H9 (cell line): ENCODE measurements around the gene UBALD2. TPM values are rescaled to one million over a fixed set of nuclear protein-coding genes. Genes with fewer than 3 reads are reported as not detected.

Experiments used
- DNase-seq: peaks from one replicate; pipeline ENCODE4 v3.0.0-alpha.2; 2017
- H2AFZ ChIP-seq: one replicate; pipeline ENCODE4 v1.6.1; 2013; ENCODE audit warnings: mild to moderate bottlenecking, low read length, control low read depth, moderate library complexity
- H2AK5ac ChIP-seq: 2 replicates; pipeline ENCODE4 v1.6.1; 2013; ENCODE audit warnings: low read length, control low read depth, mixed read lengths; ENCODE audit not compliant: insufficient read length
- H2BK120ac ChIP-seq: one replicate; pipeline ENCODE4 v1.6.1; 2013; ENCODE audit warnings: low read depth, mild to moderate bottlenecking, low read length, control low read depth, inconsistent platforms; ENCODE audit not compliant: poor library complexity, severe bottlenecking
- H2BK12ac ChIP-seq: 2 replicates; pipeline ENCODE4 v1.6.1; 2013; ENCODE audit warnings: low read length, control low read depth, mixed read lengths, low read depth; ENCODE audit not compliant: insufficient read length
- H2BK15ac ChIP-seq: 2 replicates; pipeline ENCODE4 v1.6.1; 2013; ENCODE audit warnings: low read depth, low read length, control low read depth
- H2BK20ac ChIP-seq: one replicate; pipeline ENCODE4 v1.6.1; 2013; ENCODE audit warnings: low read depth, mild to moderate bottlenecking, low read length, control low read depth, inconsistent platforms; ENCODE audit not compliant: poor library complexity, severe bottlenecking
- H2BK5ac ChIP-seq: 2 replicates; pipeline ENCODE4 v1.6.1; 2013; ENCODE audit warnings: low read length, control low read depth, mixed read lengths; ENCODE audit not compliant: insufficient read length
- H3K14ac ChIP-seq: 2 replicates; pipeline ENCODE4 v1.6.1; 2013; ENCODE audit warnings: low read length, control low read depth; ENCODE audit not compliant: insufficient read depth
- H3K18ac ChIP-seq: 2 replicates; pipeline ENCODE4 v1.6.1; 2013; ENCODE audit warnings: low read depth, mild to moderate bottlenecking, mixed read lengths, low read length, control low read depth; ENCODE audit not compliant: insufficient read length
- H3K23ac ChIP-seq: 2 replicates; pipeline ENCODE4 v1.6.1; 2013; ENCODE audit warnings: low read length, control low read depth, mixed read lengths, low read depth; ENCODE audit not compliant: insufficient read length
- H3K23me2 ChIP-seq: 2 replicates; pipeline ENCODE4 v1.6.1; 2013; ENCODE audit warnings: low read depth, mild to moderate bottlenecking, mixed read lengths, low read length, control low read depth; ENCODE audit not compliant: insufficient read length, poor library complexity, severe bottlenecking
- H3K27ac ChIP-seq: 2 replicates; pipeline ENCODE4 v1.5.1; 2013; ENCODE audit warnings: low read length, control low read depth, mixed read lengths, low read depth; ENCODE audit not compliant: insufficient read length
- H3K27me3 ChIP-seq: 2 replicates; pipeline ENCODE4 v1.6.1; 2013; ENCODE audit warnings: low read length, control low read depth, inconsistent platforms; ENCODE audit not compliant: insufficient read depth
- H3K4ac ChIP-seq: 2 replicates; pipeline ENCODE4 v1.6.1; 2013; ENCODE audit warnings: low read depth, mild to moderate bottlenecking, control low read depth, inconsistent platforms, low read length, moderate library complexity
- H3K4me1 ChIP-seq: 2 replicates; pipeline ENCODE4 v1.6.1; 2013; ENCODE audit warnings: low read length, control low read depth, inconsistent platforms; ENCODE audit not compliant: insufficient read depth
- H3K4me2 ChIP-seq: 2 replicates; pipeline ENCODE4 v1.6.1; 2013; ENCODE audit warnings: low read length, control low read depth, mixed read lengths; ENCODE audit not compliant: insufficient read length, insufficient read depth
- H3K56ac ChIP-seq: 2 replicates; pipeline ENCODE4 v1.6.1; 2013; ENCODE audit warnings: low read depth, mild to moderate bottlenecking, mixed read lengths, low read length, control low read depth; ENCODE audit not compliant: insufficient read length
- H3K79me1 ChIP-seq: 2 replicates; pipeline ENCODE4 v1.6.1; 2013; ENCODE audit warnings: low read depth, mild to moderate bottlenecking, moderate library complexity, low read length, control low read depth, inconsistent platforms; ENCODE audit not compliant: insufficient read depth, poor library complexity, severe bottlenecking
- H3K79me2 ChIP-seq: 2 replicates; pipeline ENCODE4 v1.6.1; 2013; ENCODE audit warnings: low read length, control low read depth, inconsistent platforms; ENCODE audit not compliant: insufficient read depth
- H3K9ac ChIP-seq: 2 replicates; pipeline ENCODE4 v1.6.1; 2013; ENCODE audit warnings: low read length, control low read depth, mixed read lengths; ENCODE audit not compliant: insufficient read length; ENCODE audit errors: extremely low read depth
- H3K9me3 ChIP-seq: one replicate; pipeline ENCODE4 v1.6.1; 2013; ENCODE audit warnings: low read depth, low read length, inconsistent platforms; ENCODE audit not compliant: control insufficient read depth
- H3T11ph ChIP-seq: one replicate; pipeline ENCODE4 v1.6.1; 2013; ENCODE audit warnings: mild to moderate bottlenecking, low read length, control low read depth, inconsistent platforms
- H4K20me1 ChIP-seq: one replicate; pipeline ENCODE4 v1.6.1; 2013; ENCODE audit not compliant: control insufficient read depth, insufficient read length, insufficient read depth
- H4K5ac ChIP-seq: 2 replicates; pipeline ENCODE4 v1.6.1; 2013; ENCODE audit warnings: low read depth, mild to moderate bottlenecking, mixed read lengths, low read length, control low read depth; ENCODE audit not compliant: insufficient read length
- H4K8ac ChIP-seq: replicated peaks from 2 replicates; pipeline ENCODE4 v1.6.1; 2013; ENCODE audit warnings: low read length, control low read depth, mixed read lengths, low read depth; ENCODE audit not compliant: insufficient read length
- H4K91ac ChIP-seq: 2 replicates; pipeline ENCODE4 v1.6.1; 2013; ENCODE audit warnings: low read depth, mild to moderate bottlenecking, moderate library complexity, mixed read lengths, low read length, control low read depth; ENCODE audit not compliant: insufficient read length
- H3K27ac Mint-ChIP-seq, 3 experiments: 2 replicates in 2 of 3; 3 replicates in 1 of 3; pipeline ENCODE4 v1.8.0; 2020 to 2021; ENCODE audit warnings: mixed read lengths in 3 of 3, mild to moderate bottlenecking in 1 of 3, moderate library complexity in 1 of 3
- H3K27me3 Mint-ChIP-seq: 2 replicates; pipeline ENCODE4 v1.8.0; 2021; ENCODE audit warnings: low read depth, mild to moderate bottlenecking, moderate library complexity, mixed read lengths
- H3K36me3 Mint-ChIP-seq, 3 experiments: 2 replicates in 2 of 3; 3 replicates in 1 of 3; pipeline ENCODE4 v1.8.0; 2020 to 2021; ENCODE audit warnings: low read depth in 3 of 3, mixed read lengths in 3 of 3; ENCODE audit not compliant: insufficient read depth in 1 of 3
- H3K4me1 Mint-ChIP-seq, 2 experiments: 2 replicates each; pipeline ENCODE4 v1.8.0; 2020; ENCODE audit warnings: mixed read lengths in 2 of 2
- H3K4me3 Mint-ChIP-seq, 2 experiments: 2 replicates in 1 of 2; 3 replicates in 1 of 2; pipeline ENCODE4 v1.8.0; 2020 to 2021; ENCODE audit warnings: mild to moderate bottlenecking in 2 of 2, mixed read lengths in 2 of 2, moderate library complexity in 1 of 2
- H3K9me3 Mint-ChIP-seq, 2 experiments: 2 replicates in 1 of 2; 3 replicates in 1 of 2; pipeline ENCODE4 v1.8.0; 2020; ENCODE audit warnings: mild to moderate bottlenecking in 2 of 2, mixed read lengths in 2 of 2, moderate library complexity in 1 of 2
- WGBS: extraction: QIAGEN DNeasy Blood & Tissue Kit; methylation state at CpG from one replicate; pipeline ENCODE4 v1.1.7; 2013; ENCODE audit warnings: missing lambda C conversion rate, low lambda C conversion rate, mixed read lengths; ENCODE audit not compliant: insufficient read length; ENCODE audit errors: extremely low coverage; 5-methylcytosine and 5-hydroxymethylcytosine counted together
- total RNA-seq: library from RNA; stranded (reverse); gene quantifications from 2 replicates; pipeline ENCODE4 v1.2.1, GENCODE V29; 2021
- TF ChIP-seq, protein P1 (sequence below): fragments of 200-600 bp; sonication (generic); conservative IDR thresholded peaks from 3 replicates; pipeline ENCODE4 v1.8.0; 2021; ENCODE audit warnings: antibody characterized with exemption, mild to moderate bottlenecking

Gene UBALD2
- total RNA-seq, 1 experiment from 2014 or later = 25.8 TPM

- Histone ChIP-seq H3K79me1 (no peaks in the 10 kb centered on the region), H3K56ac (no peak overlapping the region), H4K8ac (no peak overlapping the region), H3T11ph (no peak overlapping the region), H3K23me2 (peaks cover 8% of the 10 kb centered on the region), H3K27ac (no peak overlapping the region), H2BK5ac (no peak overlapping the region), H3K4ac (no peak overlapping the region), H2BK120ac (no peak overlapping the region), H3K27me3 (peaks cover 10% of the 10 kb centered on the region), H3K9ac (no peak overlapping the region), H4K91ac (no peak overlapping the region), H3K4me2 (no peak overlapping the region), H4K5ac (no peak overlapping the region), H3K9me3 (no peaks in the 10 kb centered on the region), H2AFZ (no peak overlapping the region), H2BK15ac (no peak overlapping the region), H2BK12ac (no peak overlapping the region), H3K18ac (no peak overlapping the region), H3K14ac (no peak overlapping the region), H4K20me1 (no peaks in the 10 kb centered on the region), H2BK20ac (no peak overlapping the region), H3K4me1 (no peaks in the 10 kb centered on the region), H3K23ac (no peak overlapping the region), H2AK5ac (no peak overlapping the region), H3K79me2 (no peaks in the 10 kb centered on the region)
- Mint-ChIP-seq H3K27me3 (peaks cover 58% of the 10 kb centered on the region), H3K9me3 (no peaks in the 10 kb centered on the region; a peak in 1 of 5 replicates), H3K4me1 (peaks cover 8% of the 10 kb centered on the region in 2 experiments), H3K4me3 (no peak overlapping the region), H3K27ac (no peak overlapping the region), H3K36me3 (no peaks in the 10 kb centered on the region; a peak in 1 of 7 replicates)
- TF ChIP-seq, protein P1, sequence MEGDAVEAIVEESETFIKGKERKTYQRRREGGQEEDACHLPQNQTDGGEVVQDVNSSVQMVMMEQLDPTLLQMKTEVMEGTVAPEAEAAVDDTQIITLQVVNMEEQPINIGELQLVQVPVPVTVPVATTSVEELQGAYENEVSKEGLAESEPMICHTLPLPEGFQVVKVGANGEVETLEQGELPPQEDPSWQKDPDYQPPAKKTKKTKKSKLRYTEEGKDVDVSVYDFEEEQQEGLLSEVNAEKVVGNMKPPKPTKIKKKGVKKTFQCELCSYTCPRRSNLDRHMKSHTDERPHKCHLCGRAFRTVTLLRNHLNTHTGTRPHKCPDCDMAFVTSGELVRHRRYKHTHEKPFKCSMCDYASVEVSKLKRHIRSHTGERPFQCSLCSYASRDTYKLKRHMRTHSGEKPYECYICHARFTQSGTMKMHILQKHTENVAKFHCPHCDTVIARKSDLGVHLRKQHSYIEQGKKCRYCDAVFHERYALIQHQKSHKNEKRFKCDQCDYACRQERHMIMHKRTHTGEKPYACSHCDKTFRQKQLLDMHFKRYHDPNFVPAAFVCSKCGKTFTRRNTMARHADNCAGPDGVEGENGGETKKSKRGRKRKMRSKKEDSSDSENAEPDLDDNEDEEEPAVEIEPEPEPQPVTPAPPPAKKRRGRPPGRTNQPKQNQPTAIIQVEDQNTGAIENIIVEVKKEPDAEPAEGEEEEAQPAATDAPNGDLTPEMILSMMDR = no peak
- no peak for DNase-seq
- no CpG with 5 or more reads among the region's 7 CpGs for WGBS
These were observed 27.3 kb upstream of the UBALD2 start for GRCh38 chr17:76237859-76238313.
